GM23338 (cell line): ENCODE results near the gene TBX18. TPM values are rescaled to one million over a fixed set of nuclear protein-coding genes. Genes with fewer than 3 reads are reported as not detected.

ENCODE experiments used
- ATAC-seq: fragments of 200-7000 bp; cut with Tn5 transposase; 3 replicates; pipeline ENCODE4 v1.9.1; 2020
- DNase-seq: peaks from one replicate; pipeline ENCODE4 v3.0.0-alpha.2; 2015; ENCODE audit warnings: low spot score
- H2AFZ ChIP-seq: fragments of 200-600 bp; sonication (generic); 2 replicates; pipeline ENCODE4 v1.8.0; 2016; ENCODE audit warnings: antibody characterized with exemption, mild to moderate bottlenecking, moderate library complexity
- H3F3A ChIP-seq: fragments of 200-600 bp; sonication (generic); replicated peaks from 2 replicates; pipeline ENCODE4 v1.8.0; 2017; ENCODE audit warnings: antibody characterized with exemption, mixed run types, low read depth
- H3K27ac ChIP-seq: fragments of 200-600 bp; sonication (generic); 2 replicates; pipeline ENCODE4 v1.6.1; 2016; ENCODE audit warnings: low read depth
- H3K27me3 ChIP-seq: fragments of 200-600 bp; sonication (generic); 2 replicates; pipeline ENCODE4 v1.8.0; 2016; ENCODE audit warnings: mild to moderate bottlenecking, mixed run types, moderate library complexity; ENCODE audit not compliant: insufficient read depth
- H3K36me3 ChIP-seq: fragments of 200-600 bp; sonication (generic); 2 replicates; pipeline ENCODE4 v1.8.0; 2016; ENCODE audit warnings: mild to moderate bottlenecking; ENCODE audit not compliant: insufficient read depth
- H3K4me1 ChIP-seq: fragments of 200-600 bp; sonication (generic); 2 replicates; pipeline ENCODE4 v1.8.0; 2016; ENCODE audit warnings: mild to moderate bottlenecking, moderate library complexity; ENCODE audit not compliant: insufficient read depth
- H3K4me2 ChIP-seq: fragments of 200-600 bp; sonication (generic); 2 replicates; pipeline ENCODE4 v1.7.1; 2017; ENCODE audit warnings: mixed run types
- H3K4me3 ChIP-seq: fragments of 200-600 bp; sonication (generic); 2 replicates; pipeline ENCODE4 v1.6.1; 2016; ENCODE audit warnings: mixed run types
- H3K79me2 ChIP-seq: fragments of 200-600 bp; sonication (generic); replicated peaks from 2 replicates; pipeline ENCODE4 v1.8.0; 2017; ENCODE audit warnings: mild to moderate bottlenecking; ENCODE audit not compliant: insufficient read depth
- H3K9me2 ChIP-seq: fragments of 200-600 bp; sonication (generic); 2 replicates; pipeline ENCODE4 v1.8.0; 2017; ENCODE audit not compliant: insufficient read depth
- H4K20me1 ChIP-seq: fragments of 200-600 bp; sonication (generic); replicated peaks from 2 replicates; pipeline ENCODE4 v1.8.0; 2017; ENCODE audit warnings: mild to moderate bottlenecking; ENCODE audit not compliant: insufficient read depth
- H3K27ac Mint-ChIP-seq: 2 replicates; pipeline ENCODE4 v1.8.0; 2020; ENCODE audit warnings: inconsistent platforms, mild to moderate bottlenecking, moderate library complexity, mixed read lengths
- H3K27me3 Mint-ChIP-seq: 3 replicates; pipeline ENCODE4 v1.8.0; 2022; ENCODE audit warnings: low read depth, mild to moderate bottlenecking, moderate library complexity, mixed read lengths, inconsistent platforms; ENCODE audit not compliant: insufficient read depth, poor library complexity
- H3K36me3 Mint-ChIP-seq: 3 replicates; pipeline ENCODE4 v1.8.0; 2021; ENCODE audit warnings: low read depth, mild to moderate bottlenecking, inconsistent platforms, moderate library complexity, mixed read lengths
- H3K4me1 Mint-ChIP-seq: 3 replicates; pipeline ENCODE4 v1.8.0; 2020; ENCODE audit warnings: mild to moderate bottlenecking, inconsistent platforms, mixed read lengths
- H3K4me3 Mint-ChIP-seq: 3 replicates; pipeline ENCODE4 v1.8.0; 2021; ENCODE audit warnings: moderate library complexity, mild to moderate bottlenecking, inconsistent platforms, mixed read lengths
- H3K9me3 Mint-ChIP-seq: 3 replicates; pipeline ENCODE4 v1.8.0; 2020; ENCODE audit warnings: moderate library complexity, mild to moderate bottlenecking, inconsistent platforms, mixed read lengths
- CTCF ChIP-seq, 2 experiments: fragments of 200-600 bp in 1 of 2; sonication (generic) in 1 of 2; conservative IDR thresholded peaks; 2 replicates each; pipeline versions ENCODE4 v1.5.1 to v1.6.1; 2016 to 2017; ENCODE audit warnings: antibody characterized with exemption in 2 of 2, low read depth in 2 of 2, mild to moderate bottlenecking in 2 of 2, moderate library complexity in 1 of 2
- ETS1 ChIP-seq: IDR thresholded peaks from 2 replicates; pipeline ENCODE4 v1.6.1; 2016; ENCODE audit warnings: antibody characterized with exemption
- EZH2 ChIP-seq: fragments of 200-600 bp; sonication (generic); IDR thresholded peaks from one replicate; pipeline ENCODE4 v1.8.0; 2017; ENCODE audit warnings: antibody characterized with exemption, mild to moderate bottlenecking, low read depth; ENCODE audit not compliant: unreplicated experiment
- EZH2phosphoT487 ChIP-seq: fragments of 200-600 bp; sonication (generic); IDR thresholded peaks from one replicate; pipeline ENCODE4 v1.8.1; 2018; ENCODE audit warnings: antibody characterized with exemption; ENCODE audit not compliant: unreplicated experiment
- REST ChIP-seq: IDR thresholded peaks from one replicate; pipeline ENCODE4 v1.6.1; 2018; ENCODE audit warnings: antibody characterized with exemption; ENCODE audit not compliant: unreplicated experiment
- polyA plus RNA-seq: library from polyadenylated mRNA; unstranded; fragments of >200 nt; fragmentation: Nextera tagmentation; extraction: Ambion mirVana; gene quantifications from 2 replicates; pipeline ENCODE4 v1.2.1, GENCODE V29; 2016
- total RNA-seq: library from RNA; depleted of rRNA; stranded (reverse); fragments of >200 nt; shearing (Covaris generic); gene quantifications from 2 replicates; pipeline ENCODE4 v1.2.3, GENCODE V29; 2014

Gene TBX18
- total and polyA plus RNA-seq, 2 experiments from 2014 or later = 0.03 TPM; not detected in 1

- peak; percentile 94 for TF ChIP-seq EZH2
Observed at GRCh38 chr6:84774157-84774984, 10.0 kb upstream of the TBX18 start (continued).

GRCh38 chr6:84773431-84774156 lies 9.2 kb upstream of the TBX18 start:
- Mint-ChIP-seq H3K9me3 (peaks cover 8% of the 10 kb centered on the region; the same call in 2 of the 3 replicates), H3K36me3 (no peaks in the 10 kb centered on the region), H3K27ac (no peak overlapping the region), H3K4me1 (peaks cover 23% of the 10 kb centered on the region), H3K4me3 (peak overlapping the region; percentile 76), H3K27me3 (peaks cover 81% of the 10 kb centered on the region)
- Histone ChIP-seq H4K20me1 (peaks cover 22% of the 10 kb centered on the region), H3K4me2 (peak overlapping the region; percentile 93), H2AFZ (peak overlapping the region; percentile 99), H3K4me3 (peak overlapping the region; percentile 76), H3K9me2 (no peaks in the 10 kb centered on the region), H3K36me3 (no peaks in the 10 kb centered on the region), H3K27me3 (peaks cover 98% of the 10 kb centered on the region), H3K27ac (no peak overlapping the region), H3F3A (no peaks in the 10 kb centered on the region; the same call in 1 of the 2 replicates), H3K79me2 (no peaks in the 10 kb centered on the region), H3K4me1 (peaks cover 12% of the 10 kb centered on the region)
- peak; percentile 84 for TF ChIP-seq EZH2phosphoT487
- TF ChIP-seq REST = no peak
- TF ChIP-seq EZH2 = peak; percentile 93
- ATAC-seq (peak; percentile 61), DNase-seq (peak; percentile 69)

- DNase-seq (peak; percentile 74), ATAC-seq (no peak; the same call in 2 of the 3 replicates)
- H3K36me3 ChIP-seq = no peaks in the 10 kb centered on the region
- H3K27ac Mint-ChIP-seq = no peak overlapping the region
- peak overlapping the region; percentile 99; the same call in 1 of the 2 replicates for H2AFZ ChIP-seq
- H3K4me3 ChIP-seq = peak overlapping the region; percentile 76
- peaks cover 27% of the 10 kb centered on the region for H3K4me1 Mint-ChIP-seq
- no peak overlapping the region for H3K27ac ChIP-seq
- H3K27me3 Mint-ChIP-seq = peaks cover 87% of the 10 kb centered on the region
- peaks cover 27% of the 10 kb centered on the region for H4K20me1 ChIP-seq
- peaks cover 17% of the 10 kb centered on the region for H3K4me1 ChIP-seq
- no peaks in the 10 kb centered on the region for H3K79me2 ChIP-seq
- no peaks in the 10 kb centered on the region for H3K9me2 ChIP-seq
- H3K9me3 Mint-ChIP-seq = peaks cover 8% of the 10 kb centered on the region; the same call in 2 of the 3 replicates
- peak overlapping the region; percentile 76 for H3K4me3 Mint-ChIP-seq
- H3K36me3 Mint-ChIP-seq = no peaks in the 10 kb centered on the region
- peak overlapping the region; percentile 93 for H3K4me2 ChIP-seq
- H3K27me3 ChIP-seq = peaks cover 100% of the 10 kb centered on the region
- H3F3A ChIP-seq = no peaks in the 10 kb centered on the region; the same call in 1 of the 2 replicates
- peak; percentile 20 for TF ChIP-seq EZH2
- TF ChIP-seq EZH2phosphoT487 = no peak
- no peak for TF ChIP-seq ETS1
- no peak for TF ChIP-seq CTCF (conservative IDR thresholded peaks at IDR 0.05; ENCODE audit: low read depth in 2 of 2)
Observed at GRCh38 chr6:84773133-84773430, 8.7 kb upstream of the TBX18 start.
